ENCODE results near the gene PPID. TPM values are rescaled to one million over a fixed set of nuclear protein-coding genes. Genes with fewer than 3 reads are reported as not detected.

PPID gene
- total and polyA plus RNA-seq, 5 donors: 19.2 to 39.9 (median 33.8) TPM

GRCh38 chr4:158704274-158704673, 18.9 kb downstream of the PPID start:
- Histone ChIP-seq H3K9me3 (ENCODE audit: control insufficient read depth, low read length) (no peaks in the 10 kb centered on the region), H3K27ac (ENCODE audit: low read length) (no peak overlapping the region), H3K4me1 (ENCODE audit: control insufficient read depth, insufficient read depth, low read length) (peaks cover 1% of the 10 kb centered on the region), H3K27me3 (ENCODE audit: control insufficient read depth, insufficient read depth) (no peaks in the 10 kb centered on the region), H3K4me3 (ENCODE audit: low read length) (no peak overlapping the region)
- intact Hi-C loops (cut with DNase I): no loop called here
- DNase-seq (no peak), ATAC-seq (no peak)
- WGBS: 92% methylated on average over 4 of the region's 4 CpGs

- H3K9me3 ChIP-seq (ENCODE audit: control insufficient read depth, low read length): no peaks in the 10 kb centered on the region
- H3K27me3 ChIP-seq (ENCODE audit: control insufficient read depth, insufficient read depth): no peaks in the 10 kb centered on the region
- no peak overlapping the region for H3K4me3 ChIP-seq (ENCODE audit: low read length)
- no peaks in the 10 kb centered on the region for H3K4me1 ChIP-seq (ENCODE audit: control insufficient read depth, insufficient read depth, low read length)
- DNase-seq (no peak), ATAC-seq (no peak)
- no peak overlapping the region for H3K27ac ChIP-seq (ENCODE audit: low read length)
- WGBS: 71% methylated on average over 1 of the region's 1 CpG
- intact Hi-C loops (cut with DNase I): no loop called here
Measured at GRCh38 chr4:158688813-158689212, 34.4 kb downstream of the PPID start.

- no peak for DNase-seq
- Histone ChIP-seq H3K9me3 (ENCODE audit: control insufficient read depth, low read length) (no peaks in the 10 kb centered on the region), H3K4me1 (ENCODE audit: control insufficient read depth, insufficient read depth, low read length) (no peaks in the 10 kb centered on the region), H3K27ac (ENCODE audit: low read length) (no peak overlapping the region), H3K27me3 (ENCODE audit: control insufficient read depth, insufficient read depth) (no peaks in the 10 kb centered on the region), H3K4me3 (ENCODE audit: low read length) (no peak overlapping the region)
- intact Hi-C loops (cut with DNase I): no loop called here
- no peak for ATAC-seq
- 49% methylated on average over 2 of the region's 2 CpGs for WGBS
Measured at GRCh38 chr4:158682066-158682465, 41.1 kb downstream of the PPID start.

- DNase-seq (no peak), ATAC-seq (no peak)
- intact Hi-C loops (cut with DNase I): no loop called here
- Histone ChIP-seq H3K4me1 (ENCODE audit: control insufficient read depth, insufficient read depth, low read length) (peaks cover under 1% of the 10 kb centered on the region), H3K9me3 (ENCODE audit: control insufficient read depth, low read length) (no peaks in the 10 kb centered on the region), H3K27me3 (ENCODE audit: control insufficient read depth, insufficient read depth) (no peaks in the 10 kb centered on the region), H3K27ac (ENCODE audit: low read length) (no peak overlapping the region), H3K4me3 (ENCODE audit: low read length) (no peak overlapping the region)
- WGBS: 94% methylated on average over 1 of the region's 1 CpG
Measured at GRCh38 chr4:158681629-158682028, 41.6 kb downstream of the PPID start.

GRCh38 chr4:158678767-158679166, 44.4 kb downstream of the PPID start:
- ATAC-seq (no peak), DNase-seq (no peak)
- H3K27me3 ChIP-seq (ENCODE audit: control insufficient read depth, insufficient read depth): no peaks in the 10 kb centered on the region
- WGBS: 98% methylated on average over 2 of the region's 2 CpGs
- no peak overlapping the region for H3K27ac ChIP-seq (ENCODE audit: low read length)
- H3K9me3 ChIP-seq (ENCODE audit: control insufficient read depth, low read length): no peaks in the 10 kb centered on the region
- peaks cover 7% of the 10 kb centered on the region for H3K4me1 ChIP-seq (ENCODE audit: control insufficient read depth, insufficient read depth, low read length)
- H3K4me3 ChIP-seq (ENCODE audit: low read length): no peak overlapping the region
- intact Hi-C loops (cut with DNase I): no loop called here

GRCh38 chr4:158676076-158676475, 47.1 kb downstream of the PPID start:
- H3K4me3 ChIP-seq (ENCODE audit: low read length): no peak overlapping the region
- H3K9me3 ChIP-seq (ENCODE audit: control insufficient read depth, low read length): no peaks in the 10 kb centered on the region
- no peak for ATAC-seq
- peaks cover 7% of the 10 kb centered on the region for H3K4me1 ChIP-seq (ENCODE audit: control insufficient read depth, insufficient read depth, low read length)
- 77% methylated on average over 5 of the region's 5 CpGs for WGBS
- no peaks in the 10 kb centered on the region for H3K27me3 ChIP-seq (ENCODE audit: control insufficient read depth, insufficient read depth)
- H3K27ac ChIP-seq (ENCODE audit: low read length): no peak overlapping the region
- intact Hi-C loops (cut with DNase I): no loop called here
- DNase-seq: no peak

- no peak overlapping the region for H3K4me3 ChIP-seq (ENCODE audit: low read length)
- WGBS: 69% methylated on average over 3 of the region's 3 CpGs
- intact Hi-C loops (cut with DNase I): no loop called here
- DNase-seq (no peak), ATAC-seq (no peak)
- no peaks in the 10 kb centered on the region for H3K9me3 ChIP-seq (ENCODE audit: control insufficient read depth, low read length)
- no peaks in the 10 kb centered on the region for H3K27me3 ChIP-seq (ENCODE audit: control insufficient read depth, insufficient read depth)
- H3K27ac ChIP-seq (ENCODE audit: low read length): no peak overlapping the region
- H3K4me1 ChIP-seq (ENCODE audit: control insufficient read depth, insufficient read depth, low read length): peaks cover 7% of the 10 kb centered on the region
Measured at GRCh38 chr4:158673633-158674032, 49.6 kb downstream of the PPID start.

GRCh38 chr4:158671915-158672806, 51.0 kb downstream of the PPID start, which contains the start of gene ETFDH:
Gene ETFDH (plus strand): TSS chr4:158672296. CDS start chr4:158672457, 161 bp downstream.
- intact Hi-C loops (cut with DNase I): no loop called here
- peak; percentile 96 to 98 for ATAC-seq
- Histone ChIP-seq H3K27ac (ENCODE audit: low read length) (peak within 1 kb of the TSS; percentile 99), H3K4me3 (ENCODE audit: low read length) (peak within 1 kb of the TSS; percentile 85), H3K27me3 (ENCODE audit: control insufficient read depth, insufficient read depth) (no peaks in the 10 kb centered on the region), H3K9me3 (ENCODE audit: control insufficient read depth, low read length) (no peaks in the 10 kb centered on the region), H3K4me1 (ENCODE audit: control insufficient read depth, insufficient read depth, low read length) (peaks cover 7% of the 10 kb centered on the region)
- under 1% methylated on average over 60 of the region's 60 CpGs for WGBS
- DNase-seq: peak; percentile 100

- H3K9me3 ChIP-seq (ENCODE audit: control insufficient read depth, low read length): no peaks in the 10 kb centered on the region
- under 1% methylated on average over 20 of the region's 20 CpGs for WGBS
- DNase-seq: no peak
- no peaks in the 10 kb centered on the region for H3K27me3 ChIP-seq (ENCODE audit: control insufficient read depth, insufficient read depth)
- peak within 1 kb of the TSS; percentile 85 for H3K4me3 ChIP-seq (ENCODE audit: low read length)
- ATAC-seq: no peak
- intact Hi-C loops (cut with DNase I): no loop called here
- H3K4me1 ChIP-seq (ENCODE audit: control insufficient read depth, insufficient read depth, low read length): peaks cover 6% of the 10 kb centered on the region
- peak within 1 kb of the TSS; percentile 99 for H3K27ac ChIP-seq (ENCODE audit: low read length)
Measured at GRCh38 chr4:158671665-158671914, 51.6 kb downstream of the PPID start, which contains the start of gene C4orf46. Gene C4orf46 (minus strand): TSS chr4:158671887. CDS start chr4:158671801, 86 bp downstream.

- DNase-seq (peak; percentile 81 to 86 (median 85)), ATAC-seq (peak; percentile 49 to 63)
- intact Hi-C loops (cut with DNase I): no loop called here
- Histone ChIP-seq H3K27ac (ENCODE audit: low read length) (peak overlapping the region; percentile 99), H3K4me1 (ENCODE audit: control insufficient read depth, insufficient read depth, low read length) (peaks cover 5% of the 10 kb centered on the region), H3K27me3 (ENCODE audit: control insufficient read depth, insufficient read depth) (no peaks in the 10 kb centered on the region), H3K4me3 (ENCODE audit: low read length) (peak overlapping the region; percentile 85), H3K9me3 (ENCODE audit: control insufficient read depth, low read length) (no peaks in the 10 kb centered on the region)
- WGBS: under 1% methylated on average over 35 of the region's 35 CpGs
Measured at GRCh38 chr4:158670975-158671664, 52.1 kb downstream of the PPID start.

- Histone ChIP-seq H3K4me1 (ENCODE audit: control insufficient read depth, insufficient read depth, low read length) (no peaks in the 10 kb centered on the region), H3K9me3 (ENCODE audit: control insufficient read depth, low read length) (no peaks in the 10 kb centered on the region), H3K27ac (ENCODE audit: low read length) (no peak overlapping the region), H3K27me3 (ENCODE audit: control insufficient read depth, insufficient read depth) (no peaks in the 10 kb centered on the region), H3K4me3 (ENCODE audit: low read length) (no peak overlapping the region)
- intact Hi-C loops (cut with DNase I): no loop called here
- no peak for ATAC-seq
- 89% methylated on average over 7 of the region's 7 CpGs for WGBS
- DNase-seq: no peak
Measured at GRCh38 chr4:158669310-158669709, 53.9 kb downstream of the PPID start.

Measured in right cardiac atrium (tissue), 5 donors.